ENCODE results near the gene LEF1.

DNA sequence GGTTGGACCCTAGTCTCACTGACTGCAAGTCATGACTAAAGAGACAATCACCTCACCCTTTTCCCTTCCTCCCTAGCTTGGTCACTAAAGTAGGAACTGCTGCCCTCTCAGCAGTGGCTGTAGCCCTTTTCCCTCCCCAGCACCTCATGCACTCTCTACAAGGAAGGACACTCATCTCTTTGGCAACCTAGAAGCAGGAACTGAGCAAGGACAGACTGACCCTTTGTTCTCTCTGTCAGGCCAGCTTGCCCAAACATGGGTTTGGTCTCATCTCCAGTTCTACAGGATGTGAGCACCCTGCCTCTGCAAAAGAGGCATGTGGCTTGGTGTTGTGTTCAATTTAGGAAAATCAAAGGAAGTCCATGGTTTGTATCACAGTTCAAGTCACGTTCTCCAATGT is 15.8 kb downstream of the LEF1 start:
- TF ChIP-seq SP1 (IDR thresholded peaks at IDR 0.05): no peak
- TF ChIP-seq FOXA1 (IDR thresholded peaks at IDR 0.05): no peak
- TF ChIP-seq BHLHE40 (IDR thresholded peaks at IDR 0.05; ENCODE audit: borderline replicate concordance): no peak
- TF ChIP-seq ELF4 (IDR thresholded peaks at IDR 0.05): no peak
- no peak for TF ChIP-seq LEF1 (IDR thresholded peaks at IDR 0.05; ENCODE audit: borderline replicate concordance)
- no peak for TF ChIP-seq ARNT (IDR thresholded peaks at IDR 0.05)
- no peak for TF ChIP-seq SUZ12 (IDR thresholded peaks at IDR 0.05)
- TF ChIP-seq TARDBP (IDR thresholded peaks at IDR 0.05): no peak
- no peak for TF ChIP-seq FOXM1 (IDR thresholded peaks at IDR 0.05; ENCODE audit: borderline replicate concordance)
- TF ChIP-seq FOXK2 (IDR thresholded peaks at IDR 0.05): no peak
- no peak for TF ChIP-seq NFRKB (IDR thresholded peaks at IDR 0.05)

Measured in HEK293T (cell line).